Measurements from ENCODE around the gene ST7. TPM values are rescaled to one million over a fixed set of nuclear protein-coding genes. Genes with fewer than 3 reads are reported as not detected.

ST7 gene
- total and polyA plus RNA-seq, 4 donors = 22.4 to 57.2 (median 41.6) TPM

DNA sequence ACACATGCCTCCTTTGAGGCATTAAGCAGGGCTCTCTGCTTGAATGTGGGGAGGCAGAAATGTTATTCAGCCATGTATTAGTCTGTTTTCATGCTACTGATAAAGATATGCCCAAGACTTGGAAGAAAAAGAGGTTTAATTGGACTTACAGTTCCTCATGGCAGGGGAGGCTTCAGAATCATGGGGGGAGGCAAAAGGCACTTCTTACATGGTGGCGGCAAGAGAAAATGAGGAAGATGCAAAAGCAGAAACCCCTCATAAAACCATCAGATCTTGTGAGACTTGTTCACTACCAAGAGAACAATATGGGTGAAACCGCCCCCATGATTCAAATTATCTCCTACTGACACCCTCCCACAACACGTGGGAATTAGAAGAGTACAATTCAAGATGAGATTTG is 37.9 kb downstream of the ST7 start:
- no peak overlapping the region for H3K4me3 ChIP-seq
- no peaks in the 10 kb centered on the region for H3K36me3 ChIP-seq (ENCODE audit: control insufficient read depth in 4 of 4, insufficient read depth in 4 of 4, low read length in 4 of 4)
- ATAC-seq (ENCODE audit: insufficient read depth, low FRiP score) (no peak), DNase-seq (no peak)
- H3K27me3 ChIP-seq (ENCODE audit: control insufficient read depth in 3 of 3, insufficient read depth in 3 of 3, low read length in 2 of 3) = no peaks in the 10 kb centered on the region
- H3K9me3 ChIP-seq (ENCODE audit: control insufficient read depth in 4 of 4, insufficient read depth in 3 of 4, low read length in 3 of 4) = no peaks in the 10 kb centered on the region
- 82 to 97% methylated on average over 3 of the region's 3 CpGs for WGBS, 2 donors
- no peak overlapping the region for H3K27ac ChIP-seq (ENCODE audit: low read depth in 1 of 2, low read length in 1 of 2)
- peaks cover 0 to 2% (median 0%) of the 10 kb centered on the region in 5 donors for H3K4me1 ChIP-seq (ENCODE audit: control insufficient read depth in 5 of 5, insufficient read depth in 5 of 5, low read length in 5 of 5)
- no peak overlapping the region for H3K9ac ChIP-seq (ENCODE audit: insufficient read depth in 1 of 2, low read length in 2 of 2)
- TF ChIP-seq, protein P1, sequence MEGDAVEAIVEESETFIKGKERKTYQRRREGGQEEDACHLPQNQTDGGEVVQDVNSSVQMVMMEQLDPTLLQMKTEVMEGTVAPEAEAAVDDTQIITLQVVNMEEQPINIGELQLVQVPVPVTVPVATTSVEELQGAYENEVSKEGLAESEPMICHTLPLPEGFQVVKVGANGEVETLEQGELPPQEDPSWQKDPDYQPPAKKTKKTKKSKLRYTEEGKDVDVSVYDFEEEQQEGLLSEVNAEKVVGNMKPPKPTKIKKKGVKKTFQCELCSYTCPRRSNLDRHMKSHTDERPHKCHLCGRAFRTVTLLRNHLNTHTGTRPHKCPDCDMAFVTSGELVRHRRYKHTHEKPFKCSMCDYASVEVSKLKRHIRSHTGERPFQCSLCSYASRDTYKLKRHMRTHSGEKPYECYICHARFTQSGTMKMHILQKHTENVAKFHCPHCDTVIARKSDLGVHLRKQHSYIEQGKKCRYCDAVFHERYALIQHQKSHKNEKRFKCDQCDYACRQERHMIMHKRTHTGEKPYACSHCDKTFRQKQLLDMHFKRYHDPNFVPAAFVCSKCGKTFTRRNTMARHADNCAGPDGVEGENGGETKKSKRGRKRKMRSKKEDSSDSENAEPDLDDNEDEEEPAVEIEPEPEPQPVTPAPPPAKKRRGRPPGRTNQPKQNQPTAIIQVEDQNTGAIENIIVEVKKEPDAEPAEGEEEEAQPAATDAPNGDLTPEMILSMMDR (IDR thresholded peaks at IDR 0.05; ENCODE audit: control extremely low read depth, extremely low read depth) = no peak

DNA sequence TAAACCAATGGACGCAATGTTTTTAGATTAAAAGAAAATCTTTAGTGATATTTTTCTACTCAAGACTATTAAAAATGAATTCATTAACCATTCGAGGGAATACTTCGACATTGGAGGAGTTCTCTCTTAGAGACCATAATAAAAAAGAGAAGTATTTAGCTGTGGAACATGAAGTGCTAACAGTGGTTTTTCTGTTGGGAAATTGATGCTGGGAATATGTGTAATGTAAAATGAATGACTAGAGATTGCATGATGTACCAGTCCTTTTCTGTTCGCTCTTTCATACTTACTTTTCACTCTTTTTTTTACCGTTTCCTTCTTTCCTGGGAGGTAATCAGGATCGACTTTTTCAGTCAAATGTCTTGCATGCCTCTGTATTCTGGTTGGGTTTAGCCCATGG is 41.3 kb downstream of the ST7 start:
- WGBS, 2 donors = 63 to 86% methylated on average over 6 of the region's 6 CpGs
- H3K9ac ChIP-seq (ENCODE audit: insufficient read depth in 1 of 2, low read length in 2 of 2) = no peak overlapping the region
- peaks cover 0 to 2% (median 0%) of the 10 kb centered on the region in 5 donors for H3K4me1 ChIP-seq (ENCODE audit: control insufficient read depth in 5 of 5, insufficient read depth in 5 of 5, low read length in 5 of 5)
- DNase-seq (no peak), ATAC-seq (ENCODE audit: insufficient read depth, low FRiP score) (no peak)
- H3K4me3 ChIP-seq = no peak overlapping the region
- no peaks in the 10 kb centered on the region for H3K36me3 ChIP-seq (ENCODE audit: control insufficient read depth in 4 of 4, insufficient read depth in 4 of 4, low read length in 4 of 4)
- H3K27ac ChIP-seq (ENCODE audit: low read depth in 1 of 2, low read length in 1 of 2) = no peak overlapping the region
- TF ChIP-seq, protein P1 (IDR thresholded peaks at IDR 0.05; ENCODE audit: control extremely low read depth, extremely low read depth) = no peak
- H3K27me3 ChIP-seq (ENCODE audit: control insufficient read depth in 3 of 3, insufficient read depth in 3 of 3, low read length in 2 of 3) = no peaks in the 10 kb centered on the region
- H3K9me3 ChIP-seq (ENCODE audit: control insufficient read depth in 4 of 4, insufficient read depth in 3 of 4, low read length in 3 of 4) = no peaks in the 10 kb centered on the region

DNA sequence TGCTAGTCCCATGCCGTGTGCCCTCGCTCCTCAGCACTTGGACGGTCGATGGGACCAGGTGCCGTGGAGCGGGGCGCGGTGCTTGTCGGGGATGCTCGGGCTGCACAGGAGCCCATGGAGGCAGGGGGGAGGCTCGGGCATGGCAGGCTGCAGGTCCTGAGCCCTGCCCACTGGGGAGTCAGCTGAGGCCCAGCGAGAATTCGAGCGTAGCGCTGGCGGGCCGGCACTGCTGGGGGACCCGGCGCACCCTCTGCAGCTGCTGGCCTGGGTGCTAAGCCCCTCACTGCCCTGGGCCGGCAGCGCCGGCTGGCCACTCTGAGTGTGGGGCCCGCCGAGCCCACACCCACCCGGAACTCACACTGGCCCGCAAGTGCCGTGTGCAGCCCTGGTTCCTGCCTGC is 44.7 kb downstream of the ST7 start:
- DNase-seq (no peak), ATAC-seq (ENCODE audit: insufficient read depth, low FRiP score) (no peak)
- TF ChIP-seq, protein P1 (IDR thresholded peaks at IDR 0.05; ENCODE audit: control extremely low read depth, extremely low read depth) = no peak
- H3K27ac ChIP-seq (ENCODE audit: low read depth in 1 of 2, low read length in 1 of 2) = no peak overlapping the region
- H3K9ac ChIP-seq (ENCODE audit: insufficient read depth in 1 of 2, low read length in 2 of 2) = no peak overlapping the region
- H3K27me3 ChIP-seq (ENCODE audit: control insufficient read depth in 3 of 3, insufficient read depth in 3 of 3, low read length in 2 of 3) = no peaks in the 10 kb centered on the region
- peaks cover 0 to 3% (median 0%) of the 10 kb centered on the region in 5 donors for H3K4me1 ChIP-seq (ENCODE audit: control insufficient read depth in 5 of 5, insufficient read depth in 5 of 5, low read length in 5 of 5)
- no peak overlapping the region for H3K4me3 ChIP-seq
- 97 to 98% methylated on average over 27 of the region's 27 CpGs for WGBS, 2 donors
- no peaks in the 10 kb centered on the region for H3K36me3 ChIP-seq (ENCODE audit: control insufficient read depth in 4 of 4, insufficient read depth in 4 of 4, low read length in 4 of 4)
- no peaks in the 10 kb centered on the region for H3K9me3 ChIP-seq (ENCODE audit: control insufficient read depth in 4 of 4, insufficient read depth in 3 of 4, low read length in 3 of 4)

DNA sequence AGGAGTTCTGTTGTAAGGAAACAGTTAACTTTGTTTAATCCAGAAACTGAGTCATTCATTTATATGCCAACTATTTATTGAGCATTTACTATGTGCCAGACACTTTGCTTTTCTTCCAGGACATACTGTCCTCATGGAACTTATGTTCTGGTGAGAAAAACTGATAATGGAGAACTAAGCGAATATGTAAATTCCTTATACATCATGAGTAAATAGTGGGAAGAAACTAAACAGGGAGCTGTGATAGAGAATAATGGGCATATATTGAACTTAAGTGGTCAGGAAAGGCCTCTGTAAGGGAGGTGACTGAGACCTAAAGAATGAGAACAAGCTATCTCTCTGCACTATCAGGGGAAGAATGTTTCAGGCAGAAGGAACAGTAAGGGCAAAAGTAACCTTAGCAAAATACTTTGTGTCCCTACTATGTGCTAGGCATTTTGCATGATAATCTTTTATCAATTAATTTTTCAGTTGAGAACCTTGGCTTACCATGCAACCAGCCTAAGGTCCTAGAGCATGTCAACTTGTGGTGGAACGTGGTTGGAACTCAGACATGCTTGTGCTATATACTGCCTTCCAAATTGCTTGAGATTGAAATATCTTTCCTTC is 45.4 kb downstream of the ST7 start:
- no peaks in the 10 kb centered on the region for H3K27me3 ChIP-seq (ENCODE audit: control insufficient read depth in 3 of 3, insufficient read depth in 3 of 3, low read length in 2 of 3)
- no peaks in the 10 kb centered on the region for H3K36me3 ChIP-seq (ENCODE audit: control insufficient read depth in 4 of 4, insufficient read depth in 4 of 4, low read length in 4 of 4)
- no peak overlapping the region for H3K9ac ChIP-seq (ENCODE audit: insufficient read depth in 1 of 2, low read length in 2 of 2)
- WGBS, 2 donors = 96 to 97% methylated on average over 2 of the region's 2 CpGs
- DNase-seq = no peak
- H3K27ac ChIP-seq (ENCODE audit: low read depth in 1 of 2, low read length in 1 of 2) = no peak overlapping the region
- no peaks in the 10 kb centered on the region for H3K9me3 ChIP-seq (ENCODE audit: control insufficient read depth in 4 of 4, insufficient read depth in 3 of 4, low read length in 3 of 4)
- TF ChIP-seq, protein P1 (IDR thresholded peaks at IDR 0.05; ENCODE audit: control extremely low read depth, extremely low read depth) = no peak
- ATAC-seq (ENCODE audit: insufficient read depth, low FRiP score) = no peak
- H3K4me1 ChIP-seq (ENCODE audit: control insufficient read depth in 5 of 5, insufficient read depth in 5 of 5, low read length in 5 of 5) = peaks cover 0 to 3% (median 0%) of the 10 kb centered on the region in 5 donors
- no peak overlapping the region for H3K4me3 ChIP-seq
